HG03457 (cell line): Measurements from ENCODE around the gene OR2G3.

ENCODE experiments used
- ATAC-seq: cut with Tn5 transposase; IDR thresholded peaks from one replicate; pipeline ENCODE4 v1.9.1; 2021; ENCODE audit warnings: moderate number of reproducible peaks; ENCODE audit not compliant: unreplicated experiment

OR2G3 gene

DNA sequence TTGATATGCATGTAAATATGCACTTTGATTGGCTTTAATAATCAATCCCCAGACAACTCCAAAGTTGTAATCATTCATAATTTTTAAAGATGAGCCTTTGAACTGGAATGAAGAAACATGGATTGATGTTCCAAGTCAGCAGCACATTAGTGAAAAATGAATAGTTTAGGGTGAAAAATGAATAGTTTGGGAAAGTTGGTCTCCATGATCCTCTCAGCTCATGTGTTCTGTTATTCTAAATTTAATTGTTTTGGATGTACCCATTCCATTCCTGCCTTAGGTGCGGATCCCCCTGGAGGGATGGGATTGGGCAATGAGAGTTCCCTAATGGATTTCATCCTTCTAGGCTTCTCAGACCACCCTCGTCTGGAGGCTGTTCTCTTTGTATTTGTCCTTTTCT lies at the start of gene OR2G3:
OR2G3 (plus strand) TSS at position 301 of the 400 bp plus-strand sequence; CDS start at position 301, 0 bp downstream.
- ATAC-seq, result no peak

DNA sequence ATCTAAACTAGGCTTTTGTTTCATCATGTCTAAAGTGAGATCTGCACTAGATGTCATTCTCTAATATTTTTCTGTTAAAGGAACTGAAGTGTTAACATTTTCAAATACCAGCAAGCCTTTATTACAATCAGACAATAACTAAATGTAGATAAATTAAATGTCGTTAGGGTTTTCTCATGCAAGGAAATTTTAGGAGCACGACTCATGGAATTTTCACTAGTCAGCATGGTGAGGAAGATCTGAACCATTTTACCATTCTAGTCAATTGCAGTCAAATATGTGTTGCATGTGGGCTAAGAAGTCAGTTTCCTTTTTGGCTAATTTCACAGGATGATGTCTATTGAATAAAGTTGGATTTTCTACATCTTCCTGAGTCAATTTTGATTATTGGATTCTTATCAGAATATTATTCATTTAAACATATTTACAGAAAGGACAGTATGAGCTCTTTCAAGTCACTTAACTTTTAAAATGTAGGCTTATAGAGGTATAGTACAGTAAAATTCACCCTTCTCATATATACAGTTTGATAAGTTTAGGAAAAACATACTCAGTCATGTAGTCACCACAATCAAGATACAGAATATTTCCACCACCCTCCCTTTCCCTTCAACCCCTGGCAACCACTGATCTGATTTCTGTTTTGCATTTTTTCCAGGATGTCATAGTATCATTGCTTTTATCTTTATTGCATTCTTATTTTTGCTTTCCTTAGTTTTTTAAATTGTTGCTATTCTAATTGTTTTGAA lies 47.3 kb upstream of the OR2G3 start:
- ATAC-seq, result no peak

DNA sequence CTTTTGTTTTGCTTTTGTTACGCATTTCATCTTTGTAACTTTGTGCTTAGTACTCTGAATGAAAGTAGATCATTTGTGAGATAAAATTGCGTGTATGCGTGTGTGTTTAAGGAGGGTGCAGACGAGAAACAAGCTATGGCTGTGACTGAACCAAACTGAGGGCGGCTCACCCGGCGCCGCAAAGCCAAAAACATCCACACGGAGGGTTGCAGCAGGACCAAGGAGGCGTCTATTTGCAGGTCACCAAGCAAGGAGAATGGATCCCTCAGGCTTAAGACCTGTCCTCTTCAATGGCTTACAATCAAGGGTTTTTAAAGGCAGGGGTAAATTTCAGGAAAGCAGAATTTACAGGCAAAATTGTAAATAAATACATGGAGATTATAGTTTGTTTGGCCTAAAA lies 43.7 kb upstream of the OR2G3 start:
- ATAC-seq, result no peak

DNA sequence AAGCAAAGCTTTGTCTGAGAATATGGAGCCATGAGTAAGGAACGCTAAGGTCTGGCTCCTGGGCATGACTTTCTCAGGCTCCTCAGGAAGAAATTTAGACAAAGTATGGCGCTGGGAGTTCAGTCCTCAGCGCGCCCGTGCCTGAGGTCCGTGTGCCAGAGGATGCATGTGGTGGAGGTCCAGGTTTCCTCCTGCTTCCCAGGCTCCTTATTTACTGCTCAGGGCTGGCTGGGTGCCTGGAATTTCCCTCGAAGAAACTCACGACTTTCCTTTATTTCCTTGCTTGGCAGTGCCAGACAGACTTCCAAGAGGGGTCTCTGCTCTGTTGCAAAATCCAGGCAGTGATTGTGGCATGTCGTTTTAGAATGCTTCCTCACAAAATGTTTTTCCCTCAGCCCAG lies 43.2 kb upstream of the OR2G3 start:
- ATAC-seq, result no peak

DNA sequence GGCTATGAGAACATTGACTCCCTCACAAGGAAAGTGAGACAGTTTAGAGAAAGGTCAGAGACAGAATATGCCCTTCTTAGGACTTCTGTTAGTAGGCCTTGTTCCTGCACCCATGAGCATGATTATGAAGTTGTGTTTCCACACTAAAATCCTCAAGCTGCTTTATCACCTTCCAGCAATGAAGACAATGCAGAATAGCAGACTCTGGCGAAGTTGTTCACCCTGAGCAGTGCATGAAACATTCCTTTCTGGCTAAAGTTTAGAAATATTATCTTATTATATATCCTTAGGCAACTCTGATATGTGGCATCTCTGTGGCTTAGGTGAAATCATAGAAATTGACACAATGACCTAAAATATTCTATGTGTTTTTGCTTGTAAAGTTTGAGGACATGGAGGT lies 31.1 kb upstream of the OR2G3 start:
- no peak for ATAC-seq

DNA sequence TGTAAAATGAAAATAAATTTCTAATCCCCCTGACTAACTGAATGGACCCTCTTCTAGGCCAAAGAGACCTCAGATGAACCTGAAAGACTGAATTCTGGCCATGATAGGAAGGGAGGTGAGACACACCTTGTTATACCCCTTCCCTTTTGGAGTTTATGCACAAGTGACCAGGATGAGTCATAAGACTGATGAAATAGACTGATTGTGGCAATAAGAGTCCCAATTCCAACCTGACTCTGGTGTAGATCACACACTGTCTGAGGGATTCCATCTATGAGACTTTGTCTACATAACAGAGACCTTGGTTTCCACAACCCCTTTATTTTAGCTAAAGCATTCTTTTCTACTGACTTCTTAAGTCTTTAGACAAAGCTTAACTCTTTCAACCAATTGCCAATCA lies 30.7 kb upstream of the OR2G3 start:
- ATAC-seq, result no peak

DNA sequence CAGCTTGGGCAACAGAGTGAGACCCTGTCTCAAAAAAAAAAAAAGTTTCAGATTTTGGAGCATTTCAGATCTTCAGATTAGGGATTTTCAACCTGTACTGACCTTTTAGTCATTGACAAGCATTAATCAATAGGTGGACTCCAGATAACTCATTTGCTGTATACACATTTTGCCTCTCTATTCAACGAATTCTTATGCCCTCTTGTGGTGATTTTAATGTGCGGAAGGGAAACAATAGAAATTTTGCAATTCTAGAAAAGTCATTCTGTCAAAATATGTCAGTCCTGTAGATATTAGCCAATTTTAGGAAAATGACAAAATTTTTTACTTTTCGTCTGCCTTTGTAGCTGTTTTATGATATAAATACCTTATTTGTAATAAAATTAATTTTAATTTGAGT lies 28.9 kb upstream of the OR2G3 start:
- ATAC-seq, result no peak

DNA sequence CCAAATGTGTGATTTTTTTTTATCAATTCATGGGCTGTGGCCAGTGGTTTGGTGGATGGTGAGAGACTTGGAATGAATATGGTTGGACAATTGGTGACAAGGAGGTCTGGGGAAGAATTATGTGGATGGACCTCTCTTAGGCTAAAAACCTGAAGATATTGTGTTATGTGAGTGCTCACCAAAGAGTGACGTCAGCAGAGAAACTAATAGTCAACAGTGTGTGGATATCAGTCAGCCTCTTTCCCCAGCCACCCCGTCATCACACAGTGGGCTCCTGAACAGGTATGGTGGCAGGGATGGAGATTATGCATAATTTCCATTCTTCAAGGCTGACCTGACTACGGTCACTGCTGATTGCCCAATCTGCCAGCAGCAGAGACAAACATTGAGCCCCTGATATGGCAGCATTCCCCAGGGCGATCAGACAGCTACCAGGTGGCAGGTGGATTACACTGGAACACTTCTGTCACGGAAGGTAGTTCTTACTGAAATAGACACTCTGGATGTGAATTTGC lies 26.4 kb upstream of the OR2G3 start:
- ATAC-seq, result no peak

DNA sequence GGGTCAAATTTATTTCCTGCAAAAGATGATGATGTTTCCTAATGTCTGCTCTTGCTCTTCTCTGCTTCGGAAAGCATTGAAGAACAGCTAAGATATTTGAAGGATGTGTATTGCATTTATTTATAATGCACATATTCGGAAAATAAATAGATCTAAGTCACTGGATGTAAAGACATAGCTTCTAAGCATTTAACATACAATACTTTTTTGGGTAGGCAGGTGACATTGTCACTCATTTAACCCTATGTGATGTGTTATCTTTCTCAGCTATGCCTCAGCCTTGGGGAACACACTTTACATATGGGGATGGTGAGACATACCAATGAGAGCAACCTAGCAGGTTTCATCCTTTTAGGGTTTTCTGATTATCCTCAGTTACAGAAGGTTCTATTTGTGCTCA lies 17.3 kb upstream of the OR2G3 start, which contains the start of gene OR2G2:
OR2G2 (plus strand) TSS at position 301 of the 400 bp plus-strand sequence; CDS start at position 301, 0 bp downstream.
- ATAC-seq, result no peak

DNA sequence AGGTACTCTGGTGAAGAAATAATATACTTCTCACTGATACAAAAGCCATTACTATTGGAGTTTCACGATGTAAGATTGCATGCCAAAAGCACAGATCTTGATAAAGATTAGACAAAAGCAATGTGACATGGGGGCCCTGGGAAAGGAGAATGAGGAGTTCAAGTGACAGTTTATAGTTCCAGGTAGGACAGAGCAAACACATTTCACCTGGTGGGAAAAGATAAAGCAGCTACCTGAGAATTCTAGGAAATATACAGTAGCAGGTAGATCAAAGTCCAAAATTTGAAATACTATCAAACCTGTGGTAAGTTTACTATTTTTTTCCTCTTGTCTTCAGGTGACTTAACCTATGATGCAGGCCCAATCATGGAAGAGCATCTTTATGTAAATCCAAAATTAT lies 8.0 kb downstream of the OR2G3 start:
- no peak for ATAC-seq

DNA sequence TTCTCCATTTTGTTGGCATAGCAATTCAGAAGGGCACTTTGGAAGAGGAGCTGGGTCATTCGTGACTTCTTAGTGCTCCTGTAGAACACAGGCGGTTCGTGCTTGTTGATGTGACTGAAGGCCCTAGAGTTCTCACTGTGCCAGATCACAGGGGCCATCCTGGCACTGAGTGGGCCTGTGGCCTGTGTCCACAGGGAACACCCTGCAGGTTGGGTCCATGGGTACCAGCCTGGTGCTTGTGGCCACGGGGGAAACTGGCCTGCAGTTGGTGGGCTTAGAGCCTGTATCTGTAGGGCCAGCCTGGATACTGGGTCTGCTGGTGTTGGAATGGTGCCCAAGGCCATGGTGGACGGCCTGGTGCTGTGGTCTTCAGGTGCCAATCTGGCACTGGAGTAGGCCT lies 9.2 kb downstream of the OR2G3 start:
- ATAC-seq, result no peak

DNA sequence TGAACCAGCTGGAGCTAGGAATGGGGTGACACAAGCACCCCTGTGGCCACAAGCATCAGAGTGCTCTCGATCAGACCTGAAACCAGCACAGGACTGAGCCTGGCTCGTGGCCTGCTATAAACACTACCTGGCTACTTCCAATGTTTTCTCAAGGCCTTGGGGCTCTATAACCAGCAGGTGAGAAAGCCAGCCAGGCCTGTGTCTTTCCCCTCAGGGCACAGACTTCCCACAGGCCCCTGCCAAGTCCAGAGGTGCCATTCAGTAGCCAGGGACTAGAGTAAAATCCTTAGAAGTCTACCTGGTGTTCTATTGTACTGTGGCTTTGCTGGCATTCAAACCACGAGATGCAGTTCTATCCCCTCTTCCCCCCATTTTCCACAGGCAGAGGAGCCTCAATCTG lies 22.6 kb downstream of the OR2G3 start:
- ATAC-seq, result no peak

DNA sequence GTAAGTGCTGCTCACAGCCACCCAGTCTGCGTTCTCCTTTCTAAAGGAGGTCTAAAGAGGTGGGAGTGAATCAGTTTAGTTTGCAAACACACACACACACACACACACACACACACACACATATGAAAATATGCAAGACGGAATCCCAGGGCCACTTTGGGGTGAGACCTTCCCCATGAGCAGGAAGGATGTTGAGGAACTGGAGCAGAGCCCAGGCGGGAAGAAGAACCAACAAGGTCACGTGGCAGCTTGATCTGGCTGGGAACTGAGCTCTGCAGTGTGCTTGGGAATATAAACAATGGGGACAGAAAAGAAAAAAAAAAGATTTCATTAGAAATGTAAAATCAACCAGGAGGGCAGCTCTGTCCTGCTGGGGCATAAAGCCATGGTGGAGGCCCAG lies 32.6 kb downstream of the OR2G3 start:
- no peak for ATAC-seq

DNA sequence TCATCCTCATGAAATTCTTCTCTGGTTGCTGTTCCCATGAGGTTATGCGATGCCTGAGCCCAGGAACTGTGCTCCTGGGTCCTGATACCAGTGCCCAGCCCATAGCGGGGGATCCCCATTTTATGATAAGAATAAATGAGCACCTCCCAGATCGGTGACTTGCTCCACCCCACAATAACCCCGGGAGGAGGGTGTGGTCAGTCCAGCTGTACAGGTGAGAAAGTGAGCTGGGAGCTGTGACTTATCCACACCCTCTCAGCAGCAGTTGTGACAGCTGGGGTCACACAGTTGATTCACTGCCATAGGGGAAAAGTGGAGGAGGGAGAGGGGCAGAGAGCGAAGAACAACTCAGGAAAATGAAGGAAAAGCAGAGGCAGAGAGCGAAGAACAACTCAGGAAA lies 33.4 kb downstream of the OR2G3 start:
- ATAC-seq, result no peak

DNA sequence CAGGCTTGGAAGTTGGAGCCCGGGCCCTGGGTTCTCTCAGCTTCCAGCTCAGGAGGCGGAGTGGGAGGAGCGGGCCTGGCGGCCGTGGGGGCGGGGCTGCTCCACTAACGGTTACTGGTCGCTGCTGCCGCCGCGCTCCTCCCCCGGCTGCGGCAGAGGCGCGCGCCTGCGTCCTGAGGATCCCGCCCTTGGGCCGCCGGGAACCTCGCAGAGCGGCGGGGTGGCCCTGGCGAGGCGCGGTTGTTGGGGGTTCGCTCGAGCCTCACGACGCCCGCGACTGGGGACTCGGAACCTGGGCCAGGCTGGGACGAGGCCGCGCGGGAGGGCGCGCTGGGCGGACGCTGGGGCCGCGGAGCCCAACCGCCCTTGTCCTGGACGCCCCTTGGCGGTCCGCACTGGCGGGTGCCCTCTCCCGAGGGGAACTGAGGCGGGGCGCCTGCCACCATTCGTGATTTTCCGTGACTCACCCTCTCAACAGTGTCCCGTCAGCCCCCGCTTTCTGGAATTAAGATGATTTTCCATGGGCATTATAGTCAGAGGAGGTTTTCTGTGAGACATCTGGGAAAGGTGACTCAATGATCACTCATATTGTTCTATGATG lies 34.1 kb downstream of the OR2G3 start:
- ATAC-seq, result no peak

DNA sequence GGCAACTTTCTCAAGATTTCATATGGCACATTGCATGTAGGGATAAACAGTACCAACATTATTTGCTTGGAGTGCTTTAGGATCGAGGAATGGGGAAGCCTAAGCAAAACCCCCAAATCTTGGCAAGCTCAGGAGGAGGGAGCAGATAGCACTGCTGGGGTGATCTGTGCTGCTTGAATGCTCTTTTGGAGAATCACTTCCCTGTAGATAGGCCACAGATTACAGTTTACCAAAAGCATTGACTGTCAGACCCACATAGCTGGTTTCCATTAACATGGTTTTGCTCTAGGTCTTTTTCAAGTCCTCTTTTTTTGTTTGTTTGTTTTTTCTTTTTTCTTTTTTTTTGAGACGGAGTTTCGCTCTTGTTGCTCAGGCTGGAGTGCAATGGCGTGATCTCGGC lies 37.4 kb downstream of the OR2G3 start:
- no peak for ATAC-seq

DNA sequence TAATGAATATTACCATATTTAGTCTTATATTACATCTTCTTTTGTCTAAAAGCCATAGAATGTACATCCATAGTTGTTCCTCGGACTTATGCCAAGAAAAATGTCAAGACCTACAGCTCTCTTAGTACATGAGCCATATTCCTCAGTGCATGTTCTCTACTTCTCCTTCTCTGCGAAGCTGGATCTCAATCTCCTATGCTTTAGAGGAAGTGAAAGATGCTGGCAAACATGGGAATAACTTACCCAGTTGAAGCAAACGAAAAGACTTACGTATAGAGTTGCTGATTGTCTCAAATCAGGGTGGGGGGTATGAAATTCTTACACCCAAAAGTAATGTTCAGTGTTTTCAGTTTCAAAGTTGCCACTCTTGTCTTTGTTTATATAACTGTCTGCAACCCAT lies 41.5 kb downstream of the OR2G3 start:
- ATAC-seq, result no peak

DNA sequence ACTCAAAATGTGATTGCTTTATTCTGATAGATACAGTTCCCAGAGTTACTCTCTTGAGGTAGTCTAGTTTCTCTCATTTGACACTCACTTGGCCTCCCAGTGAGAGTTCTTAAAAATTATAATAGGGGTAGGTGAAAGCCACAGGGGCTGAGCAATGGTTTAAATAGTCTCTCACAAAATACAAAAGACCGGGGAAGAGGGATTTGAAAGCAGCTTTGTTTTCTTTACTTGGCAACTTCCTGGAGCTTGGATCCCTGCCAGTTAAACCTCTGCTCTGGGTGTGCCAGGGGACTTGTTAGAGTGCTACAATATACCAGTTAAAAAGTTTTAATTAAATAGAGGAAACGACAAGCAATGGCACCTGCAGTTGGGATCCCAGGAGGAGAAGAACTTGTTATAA lies 42.5 kb downstream of the OR2G3 start:
- ATAC-seq, result no peak

DNA sequence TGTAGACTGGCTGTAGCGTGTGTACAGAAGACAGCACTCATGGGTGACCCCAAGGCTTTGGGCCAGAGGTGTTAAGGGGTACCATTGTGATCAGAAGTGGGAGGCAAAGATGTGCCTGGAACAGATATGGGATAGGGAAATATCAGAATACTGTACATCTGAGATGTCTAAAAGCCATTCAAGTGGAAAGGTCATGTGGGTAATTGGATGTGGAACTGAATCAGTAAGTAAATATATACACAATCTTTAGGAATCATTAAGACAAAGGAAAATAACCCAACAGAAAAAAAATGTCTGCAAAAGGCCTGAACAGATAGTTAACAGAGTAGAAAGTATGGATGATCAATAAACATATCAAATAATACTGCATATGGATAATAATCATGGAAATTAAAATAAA lies 47.7 kb downstream of the OR2G3 start:
- no peak for ATAC-seq
